Memory B cell (primary cell): ENCODE measurements around the gene PKN3.

Source experiments
- ATAC-seq: fragments of 150-1000 bp; cut with Tn5 transposase; 2 replicates; pipeline ENCODE4 v1.10.0; 2021; ENCODE audit warnings: low read depth, mild to moderate bottlenecking, moderate library complexity
- DNase-seq, 2 donors: peaks; one replicate each; pipeline ENCODE4 v3.0.0; 2022; ENCODE audit warnings: low spot score in 2 of 2
- H3K27ac Mint-ChIP-seq: one replicate; pipeline ENCODE4 v1.8.0; 2022; ENCODE audit warnings: mild to moderate bottlenecking, moderate library complexity, mixed read lengths
- H3K27me3 Mint-ChIP-seq: one replicate; pipeline ENCODE4 v1.8.0; 2022; ENCODE audit warnings: mixed read lengths
- H3K36me3 Mint-ChIP-seq: one replicate; pipeline ENCODE4 v1.8.0; 2022; ENCODE audit warnings: mild to moderate bottlenecking, mixed read lengths
- H3K4me1 Mint-ChIP-seq: one replicate; pipeline ENCODE4 v1.8.0; 2022; ENCODE audit warnings: mixed read lengths
- H3K4me3 Mint-ChIP-seq: one replicate; pipeline ENCODE4 v1.8.0; 2022; ENCODE audit warnings: mild to moderate bottlenecking, moderate library complexity, mixed read lengths
- H3K9me3 Mint-ChIP-seq: one replicate; pipeline ENCODE4 v1.8.0; 2022; ENCODE audit warnings: mixed read lengths

Gene PKN3

GRCh38 chr9:128729766-128730517 lies 27.6 kb downstream of the PKN3 start:
- ATAC-seq (no peak), DNase-seq (no peak)
- Mint-ChIP-seq H3K36me3 (peaks cover 6% of the 10 kb centered on the region), H3K27ac (no peak overlapping the region), H3K4me1 (peaks cover 6% of the 10 kb centered on the region), H3K27me3 (no peaks in the 10 kb centered on the region), H3K4me3 (no peak overlapping the region), H3K9me3 (no peaks in the 10 kb centered on the region)

- Mint-ChIP-seq H3K27me3 (no peaks in the 10 kb centered on the region), H3K36me3 (peaks cover 11% of the 10 kb centered on the region), H3K9me3 (no peaks in the 10 kb centered on the region), H3K4me3 (no peak overlapping the region), H3K4me1 (peaks cover 6% of the 10 kb centered on the region), H3K27ac (no peak overlapping the region)
- ATAC-seq (no peak), DNase-seq (no peak)
These were observed 28.8 kb downstream of the PKN3 start for GRCh38 chr9:128731093-128731492.

GRCh38 chr9:128731691-128732090 lies 29.4 kb downstream of the PKN3 start:
- H3K9me3 Mint-ChIP-seq: no peaks in the 10 kb centered on the region
- H3K36me3 Mint-ChIP-seq: peaks cover 11% of the 10 kb centered on the region
- H3K4me1 Mint-ChIP-seq: peaks cover 6% of the 10 kb centered on the region
- ATAC-seq: no peak
- no peak for DNase-seq
- H3K27ac Mint-ChIP-seq: no peak overlapping the region
- no peak overlapping the region for H3K4me3 Mint-ChIP-seq
- H3K27me3 Mint-ChIP-seq: no peaks in the 10 kb centered on the region

GRCh38 chr9:128732576-128732975 lies 30.3 kb downstream of the PKN3 start:
- Mint-ChIP-seq H3K27ac (no peak overlapping the region), H3K9me3 (no peaks in the 10 kb centered on the region), H3K36me3 (peaks cover 11% of the 10 kb centered on the region), H3K27me3 (no peaks in the 10 kb centered on the region), H3K4me3 (no peak overlapping the region), H3K4me1 (peaks cover 6% of the 10 kb centered on the region)
- DNase-seq (no peak), ATAC-seq (no peak)

- Mint-ChIP-seq H3K27ac (no peak overlapping the region), H3K9me3 (no peaks in the 10 kb centered on the region), H3K27me3 (no peaks in the 10 kb centered on the region), H3K36me3 (peaks cover 11% of the 10 kb centered on the region), H3K4me3 (no peak overlapping the region), H3K4me1 (peaks cover 6% of the 10 kb centered on the region)
- ATAC-seq (peak; percentile 47), DNase-seq (no peak)
These were observed 31.0 kb downstream of the PKN3 start for GRCh38 chr9:128733256-128733655.

- ATAC-seq (no peak), DNase-seq (no peak)
- H3K27ac Mint-ChIP-seq: no peak overlapping the region
- no peak overlapping the region for H3K4me3 Mint-ChIP-seq
- H3K27me3 Mint-ChIP-seq: no peaks in the 10 kb centered on the region
- H3K36me3 Mint-ChIP-seq: peaks cover 15% of the 10 kb centered on the region
- peaks cover 6% of the 10 kb centered on the region for H3K4me1 Mint-ChIP-seq
- H3K9me3 Mint-ChIP-seq: no peaks in the 10 kb centered on the region
These were observed 33.1 kb downstream of the PKN3 start for GRCh38 chr9:128735373-128735772.

GRCh38 chr9:128742401-128742800 lies 40.1 kb downstream of the PKN3 start:
- Mint-ChIP-seq H3K9me3 (no peaks in the 10 kb centered on the region), H3K27ac (no peak overlapping the region), H3K27me3 (no peaks in the 10 kb centered on the region), H3K36me3 (peaks cover 6% of the 10 kb centered on the region), H3K4me3 (no peak overlapping the region), H3K4me1 (no peaks in the 10 kb centered on the region)
- no peak for DNase-seq
- no peak for ATAC-seq

GRCh38 chr9:128743421-128743820 lies 41.1 kb downstream of the PKN3 start:
- no peak overlapping the region for H3K4me3 Mint-ChIP-seq
- no peak overlapping the region for H3K27ac Mint-ChIP-seq
- H3K36me3 Mint-ChIP-seq: peaks cover 6% of the 10 kb centered on the region
- no peaks in the 10 kb centered on the region for H3K9me3 Mint-ChIP-seq
- ATAC-seq (no peak), DNase-seq (no peak)
- no peaks in the 10 kb centered on the region for H3K4me1 Mint-ChIP-seq
- H3K27me3 Mint-ChIP-seq: no peaks in the 10 kb centered on the region

GRCh38 chr9:128747241-128747640 lies 44.9 kb downstream of the PKN3 start:
- DNase-seq (no peak), ATAC-seq (no peak)
- Mint-ChIP-seq H3K27me3 (no peaks in the 10 kb centered on the region), H3K27ac (no peak overlapping the region), H3K36me3 (peaks cover 9% of the 10 kb centered on the region), H3K4me1 (no peaks in the 10 kb centered on the region), H3K4me3 (no peak overlapping the region), H3K9me3 (no peaks in the 10 kb centered on the region)

- DNase-seq (no peak), ATAC-seq (no peak)
- no peak overlapping the region for H3K4me3 Mint-ChIP-seq
- H3K4me1 Mint-ChIP-seq: peaks cover 2% of the 10 kb centered on the region
- H3K27me3 Mint-ChIP-seq: no peaks in the 10 kb centered on the region
- no peaks in the 10 kb centered on the region for H3K9me3 Mint-ChIP-seq
- H3K27ac Mint-ChIP-seq: no peak overlapping the region
- peaks cover 12% of the 10 kb centered on the region for H3K36me3 Mint-ChIP-seq
These were observed 48.8 kb downstream of the PKN3 start for GRCh38 chr9:128750926-128751595.

GRCh38 chr9:128753627-128754026 lies 51.3 kb downstream of the PKN3 start:
- Mint-ChIP-seq H3K4me3 (no peak overlapping the region), H3K9me3 (no peaks in the 10 kb centered on the region), H3K4me1 (peaks cover 5% of the 10 kb centered on the region)

GRCh38 chr9:128757602-128758001 lies 55.3 kb downstream of the PKN3 start:
- Mint-ChIP-seq H3K27ac (no peak overlapping the region), H3K36me3 (peaks cover 3% of the 10 kb centered on the region), H3K9me3 (no peaks in the 10 kb centered on the region), H3K4me1 (peaks cover 5% of the 10 kb centered on the region), H3K27me3 (no peaks in the 10 kb centered on the region), H3K4me3 (no peak overlapping the region)
- DNase-seq (no peak), ATAC-seq (no peak)

More at GRCh38 chr9:128753627-128754026, 51.3 kb downstream of the PKN3 start:
- H3K27ac Mint-ChIP-seq: no peak overlapping the region
- peaks cover 12% of the 10 kb centered on the region for H3K36me3 Mint-ChIP-seq
- no peaks in the 10 kb centered on the region for H3K27me3 Mint-ChIP-seq
- DNase-seq (no peak), ATAC-seq (no peak)

GRCh38 chr9:128762671-128763449 lies 60.6 kb downstream of the PKN3 start:
- no peak overlapping the region for H3K4me3 Mint-ChIP-seq
- ATAC-seq: no peak
- no peak for DNase-seq
- no peaks in the 10 kb centered on the region for H3K9me3 Mint-ChIP-seq
- peaks cover 8% of the 10 kb centered on the region for H3K36me3 Mint-ChIP-seq
- no peaks in the 10 kb centered on the region for H3K27me3 Mint-ChIP-seq
- peaks cover 12% of the 10 kb centered on the region for H3K4me1 Mint-ChIP-seq
- H3K27ac Mint-ChIP-seq: no peak overlapping the region

GRCh38 chr9:128764361-128764760 lies 62.1 kb downstream of the PKN3 start:
- no peak overlapping the region for H3K4me3 Mint-ChIP-seq
- H3K4me1 Mint-ChIP-seq: peaks cover 20% of the 10 kb centered on the region
- H3K9me3 Mint-ChIP-seq: no peaks in the 10 kb centered on the region
- no peak for ATAC-seq
- H3K27ac Mint-ChIP-seq: no peak overlapping the region
- DNase-seq: no peak
- peaks cover 8% of the 10 kb centered on the region for H3K36me3 Mint-ChIP-seq
- no peaks in the 10 kb centered on the region for H3K27me3 Mint-ChIP-seq
